Hepatocyte (in vitro differentiated cells): Measurements from ENCODE around the gene ATG4D. TPM values are rescaled to one million over a fixed set of nuclear protein-coding genes. Genes with fewer than 3 reads are reported as not detected.
A peak's percentile ranks its signal among the peaks of the same experiment; 100 is the strongest.

ENCODE experiments used
- DNase-seq: peaks from one replicate; pipeline ENCODE4 v3.0.0-alpha.2; 2016; ENCODE audit warnings: low spot score
- H2AFZ ChIP-seq: fragments of 200-600 bp; sonication (generic); 2 replicates; pipeline ENCODE4 v1.6.0; 2016; ENCODE audit warnings: antibody characterized with exemption, mild to moderate bottlenecking
- H3K27ac ChIP-seq: fragments of 200-600 bp; sonication (generic); 2 replicates; pipeline ENCODE4 v1.5.1; 2016; ENCODE audit warnings: mild to moderate bottlenecking
- H3K27me3 ChIP-seq: fragments of 200-600 bp; sonication (generic); 2 replicates; pipeline ENCODE4 v1.6.1; 2016
- H3K36me3 ChIP-seq: fragments of 200-600 bp; sonication (generic); replicated peaks from 2 replicates; pipeline ENCODE4 v1.5.1; 2016; ENCODE audit warnings: low read depth; ENCODE audit not compliant: insufficient read depth
- H3K4me1 ChIP-seq: fragments of 200-600 bp; sonication (generic); 2 replicates; pipeline ENCODE4 v1.5.1; 2016; ENCODE audit warnings: mild to moderate bottlenecking, moderate library complexity; ENCODE audit not compliant: insufficient read depth
- H3K4me2 ChIP-seq: fragments of 200-600 bp; sonication (generic); 2 replicates; pipeline ENCODE4 v1.6.0; 2016
- H3K4me3 ChIP-seq: fragments of 200-600 bp; sonication (generic); 2 replicates; pipeline ENCODE4 v1.5.1; 2016; ENCODE audit warnings: mild to moderate bottlenecking
- H3K79me2 ChIP-seq: fragments of 200-600 bp; sonication (generic); 2 replicates; pipeline ENCODE4 v1.6.0; 2017; ENCODE audit warnings: mild to moderate bottlenecking
- H3K9me2 ChIP-seq: fragments of 200-600 bp; sonication (generic); replicated peaks from 2 replicates; pipeline ENCODE4 v1.6.0; 2017; ENCODE audit warnings: mild to moderate bottlenecking; ENCODE audit not compliant: insufficient read depth
- H3K9me3 ChIP-seq: fragments of 200-600 bp; sonication (generic); 2 replicates; pipeline ENCODE4 v1.5.1; 2016; ENCODE audit warnings: low read depth, mild to moderate bottlenecking
- H4K20me1 ChIP-seq: fragments of 200-600 bp; sonication (generic); 2 replicates; pipeline ENCODE4 v1.6.0; 2016; ENCODE audit warnings: mild to moderate bottlenecking; ENCODE audit not compliant: insufficient read depth, poor library complexity, severe bottlenecking
- EZH2 ChIP-seq: fragments of 200-600 bp; sonication (generic); IDR thresholded peaks from 2 replicates; pipeline ENCODE4 v1.6.1; 2016; ENCODE audit warnings: antibody characterized with exemption, mild to moderate bottlenecking, borderline replicate concordance
- EZH2phosphoT487 ChIP-seq: fragments of 200-600 bp; sonication (generic); IDR thresholded peaks from one replicate; pipeline ENCODE4 v1.6.1; 2018; ENCODE audit warnings: antibody characterized with exemption, mild to moderate bottlenecking, low read depth, moderate library complexity; ENCODE audit not compliant: unreplicated experiment, severe bottlenecking
- WGBS: methylation state at CpG from one replicate; pipeline ENCODE4 v1.1.6; 2016; ENCODE audit warnings: low lambda C conversion rate; ENCODE audit errors: missing lambda C conversion rate; 5-methylcytosine and 5-hydroxymethylcytosine counted together
- polyA plus RNA-seq: library from polyadenylated mRNA; unstranded; fragments of >200 nt; fragmentation: Nextera tagmentation; extraction: Ambion mirVana; gene quantifications from 2 replicates; pipeline ENCODE4 v1.2.1, GENCODE V29; 2016
- total RNA-seq: library from RNA; depleted of rRNA; stranded (reverse); fragments of >200 nt; gene quantifications from 2 replicates; pipeline ENCODE4 v1.2.3, GENCODE V29; 2014
- TF ChIP-seq, protein P1 (sequence below): fragments of 200-600 bp; sonication (generic); IDR thresholded peaks from 2 replicates; pipeline ENCODE4 v1.5.1; 2016; ENCODE audit warnings: antibody characterized with exemption, mild to moderate bottlenecking; ENCODE audit not compliant: poor library complexity

ATG4D gene
- total and polyA plus RNA-seq, 2 experiments from 2014 or later = 24.1 to 34.5 TPM

DNA sequence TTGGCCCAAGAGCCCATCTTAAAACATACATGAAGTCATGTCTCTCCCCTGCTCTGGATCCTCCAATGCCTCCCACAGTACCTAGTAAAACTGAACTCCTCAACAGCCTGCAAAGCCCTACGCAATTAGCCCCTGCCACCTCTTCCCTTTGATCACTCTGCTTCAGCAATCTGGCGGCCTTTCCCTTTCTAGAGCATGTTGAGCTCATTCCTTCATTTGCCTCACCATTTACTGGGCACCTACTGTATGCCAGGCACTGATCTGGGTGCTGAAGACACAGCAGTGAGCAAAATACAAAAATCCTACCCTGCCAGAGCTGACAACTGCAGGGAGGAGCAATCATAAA is 43.5 kb upstream of the ATG4D start:
- Histone ChIP-seq H4K20me1 (peaks cover 2% of the 10 kb centered on the region), H3K36me3 (no peaks in the 10 kb centered on the region), H3K9me3 (no peaks in the 10 kb centered on the region), H3K9me2 (no peaks in the 10 kb centered on the region), H3K27ac (no peak overlapping the region), H3K27me3 (no peaks in the 10 kb centered on the region), H3K4me3 (no peak overlapping the region), H3K4me2 (no peak overlapping the region), H3K4me1 (peaks cover 10% of the 10 kb centered on the region), H2AFZ (no peak overlapping the region), H3K79me2 (peaks cover 54% of the 10 kb centered on the region)
- TF ChIP-seq, protein P1, sequence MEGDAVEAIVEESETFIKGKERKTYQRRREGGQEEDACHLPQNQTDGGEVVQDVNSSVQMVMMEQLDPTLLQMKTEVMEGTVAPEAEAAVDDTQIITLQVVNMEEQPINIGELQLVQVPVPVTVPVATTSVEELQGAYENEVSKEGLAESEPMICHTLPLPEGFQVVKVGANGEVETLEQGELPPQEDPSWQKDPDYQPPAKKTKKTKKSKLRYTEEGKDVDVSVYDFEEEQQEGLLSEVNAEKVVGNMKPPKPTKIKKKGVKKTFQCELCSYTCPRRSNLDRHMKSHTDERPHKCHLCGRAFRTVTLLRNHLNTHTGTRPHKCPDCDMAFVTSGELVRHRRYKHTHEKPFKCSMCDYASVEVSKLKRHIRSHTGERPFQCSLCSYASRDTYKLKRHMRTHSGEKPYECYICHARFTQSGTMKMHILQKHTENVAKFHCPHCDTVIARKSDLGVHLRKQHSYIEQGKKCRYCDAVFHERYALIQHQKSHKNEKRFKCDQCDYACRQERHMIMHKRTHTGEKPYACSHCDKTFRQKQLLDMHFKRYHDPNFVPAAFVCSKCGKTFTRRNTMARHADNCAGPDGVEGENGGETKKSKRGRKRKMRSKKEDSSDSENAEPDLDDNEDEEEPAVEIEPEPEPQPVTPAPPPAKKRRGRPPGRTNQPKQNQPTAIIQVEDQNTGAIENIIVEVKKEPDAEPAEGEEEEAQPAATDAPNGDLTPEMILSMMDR = no peak
- TF ChIP-seq EZH2 = no peak
- TF ChIP-seq EZH2phosphoT487 = no peak
- DNase-seq = no peak
- 93% methylated on average over 2 of the region's 2 CpGs for WGBS

DNA sequence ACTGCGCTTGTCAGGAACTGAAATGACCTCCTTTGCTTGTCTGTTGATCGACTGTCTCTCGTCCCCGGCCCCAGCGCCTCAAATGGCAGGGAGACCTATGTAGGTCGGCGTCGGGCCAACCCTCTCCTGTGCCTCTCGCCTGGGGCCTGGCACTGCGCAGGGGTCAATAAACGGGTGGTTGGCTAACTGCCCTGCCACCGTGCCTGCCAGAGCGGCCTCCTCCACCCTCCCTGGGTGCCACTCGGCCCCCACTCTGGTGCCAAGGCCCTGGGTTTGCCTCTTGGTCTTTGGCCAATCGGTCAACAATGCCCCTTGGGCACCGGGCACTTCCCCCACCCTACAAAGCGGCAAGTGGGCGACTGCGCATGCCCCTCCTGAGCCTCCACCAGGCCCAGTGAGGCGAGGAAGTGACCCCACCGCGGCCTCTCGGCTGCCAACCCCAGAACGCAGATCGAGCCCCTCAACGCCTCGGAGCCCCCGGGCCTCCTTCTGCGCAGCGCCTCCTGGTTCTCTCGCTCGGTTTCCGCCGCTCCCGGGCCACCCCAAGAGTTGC is 41.7 kb upstream of the ATG4D start:
- TF ChIP-seq EZH2phosphoT487 = no peak
- TF ChIP-seq EZH2 = no peak
- TF ChIP-seq, protein P1 = no peak
- 4% methylated on average over 35 of the region's 35 CpGs for WGBS
- Histone ChIP-seq H3K27ac (peak overlapping the region; percentile 99), H3K27me3 (no peaks in the 10 kb centered on the region), H3K9me2 (no peaks in the 10 kb centered on the region), H3K36me3 (no peaks in the 10 kb centered on the region), H3K9me3 (no peaks in the 10 kb centered on the region), H3K4me1 (peaks cover 10% of the 10 kb centered on the region), H3K79me2 (peaks cover 48% of the 10 kb centered on the region), H3K4me2 (peak overlapping the region; percentile 97), H3K4me3 (peak overlapping the region; percentile 97), H2AFZ (peak overlapping the region; percentile 100), H4K20me1 (no peaks in the 10 kb centered on the region)
- peak; percentile 70 for DNase-seq

DNA sequence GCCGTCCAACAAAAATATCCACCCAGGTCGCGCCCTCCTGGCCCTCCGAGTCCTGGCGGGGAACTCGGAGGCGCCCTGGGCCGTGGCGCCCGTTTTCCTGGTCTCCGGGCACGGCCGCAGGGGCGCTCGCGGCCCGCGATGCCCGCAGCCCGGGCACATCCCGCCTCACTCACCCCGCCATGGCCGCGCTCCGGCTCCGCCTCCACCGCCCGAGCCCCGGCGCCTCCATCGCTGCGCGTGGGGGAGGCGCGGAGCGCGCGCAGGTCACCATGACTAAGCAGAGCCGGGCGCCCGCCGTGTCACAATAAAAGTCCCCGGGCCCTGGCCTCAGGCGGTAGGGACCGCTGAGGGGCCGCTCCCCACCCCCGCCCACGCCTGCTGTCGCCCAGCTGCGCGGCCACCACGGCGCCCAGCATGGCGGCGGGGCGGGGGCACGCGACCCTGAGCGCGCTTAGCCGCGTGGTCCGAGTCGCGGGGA is 41.1 kb upstream of the ATG4D start:
- no peak for TF ChIP-seq EZH2
- TF ChIP-seq, protein P1 = peak; percentile 5
- H3K36me3 ChIP-seq = no peaks in the 10 kb centered on the region
- peak overlapping the region; percentile 99 for H3K27ac ChIP-seq
- 0% methylated on average over 34 of the region's 65 CpGs for WGBS
- peak overlapping the region; percentile 97 for H3K4me2 ChIP-seq
- no peaks in the 10 kb centered on the region for H3K27me3 ChIP-seq
- H3K79me2 ChIP-seq = peaks cover 43% of the 10 kb centered on the region
- H3K9me3 ChIP-seq = no peaks in the 10 kb centered on the region
- H2AFZ ChIP-seq = peak overlapping the region; percentile 100
- peak; percentile 96 for DNase-seq
- H4K20me1 ChIP-seq = no peaks in the 10 kb centered on the region
- no peaks in the 10 kb centered on the region for H3K9me2 ChIP-seq
- H3K4me3 ChIP-seq = peak overlapping the region; percentile 97
- H3K4me1 ChIP-seq = peaks cover 10% of the 10 kb centered on the region
